NCI-H526 (cell line): ENCODE results near the gene NSRP1.
A peak's percentile ranks its signal among the peaks of the same experiment; 100 is the strongest.
"Not testable (repeated sequence)": the region's sequence is repeated elsewhere in the genome, so short reads cannot be mapped to it uniquely, and the experiment has no call there.

Experiments used
- DNase-seq, 2 experiments: peaks; one replicate each; lab custom pipeline; 2025; lab: John Stamatoyannopoulos, UW

Gene NSRP1

DNA sequence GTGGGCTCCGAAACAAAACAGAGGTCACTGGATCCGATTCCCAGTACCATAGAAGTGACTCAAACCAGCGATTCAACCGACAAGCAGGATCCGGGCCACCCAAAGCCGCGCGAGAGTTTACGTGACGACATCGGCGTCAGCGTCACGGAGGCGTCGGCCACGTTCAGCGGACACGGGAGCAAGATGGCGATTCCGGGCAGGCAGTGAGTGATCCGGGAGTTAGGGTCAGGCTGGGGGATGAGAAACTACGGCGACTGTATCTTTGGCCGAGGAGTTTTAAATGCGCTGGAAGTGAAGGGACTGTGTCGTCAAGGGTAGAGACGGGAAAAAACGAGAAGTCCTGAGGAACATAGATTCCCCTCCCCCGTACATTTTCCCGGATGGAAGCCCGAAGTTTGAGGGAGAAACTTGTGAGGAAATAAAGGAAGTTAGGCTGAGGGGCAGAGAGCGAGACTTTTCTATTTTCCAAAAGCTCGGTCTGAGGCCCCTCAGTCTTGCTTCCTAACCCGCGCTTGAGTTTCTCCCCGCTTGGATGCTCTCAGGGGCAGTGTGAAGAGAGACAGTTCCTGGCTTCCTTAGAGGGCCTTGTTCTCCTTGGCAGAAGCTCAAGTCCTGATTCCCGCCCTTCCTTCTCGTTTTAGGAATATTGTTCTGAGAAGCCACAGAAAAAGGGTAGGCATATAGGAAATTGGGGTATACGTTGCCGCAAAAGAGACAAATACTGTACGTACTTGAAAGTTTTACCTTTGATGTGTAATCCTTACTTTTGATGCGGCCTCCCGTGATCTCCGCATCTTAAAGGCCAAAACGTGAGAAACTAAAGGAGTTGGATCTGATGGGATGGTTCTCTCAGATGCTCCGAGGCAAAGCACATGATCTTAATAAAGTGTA is at the start of gene NSRP1:
Gene NSRP1 (plus strand): TSS at position 156 of the 891 bp plus-strand sequence. CDS start 28 bp downstream, at position 184.
- peak; percentile 94 to 99 for DNase-seq

DNA sequence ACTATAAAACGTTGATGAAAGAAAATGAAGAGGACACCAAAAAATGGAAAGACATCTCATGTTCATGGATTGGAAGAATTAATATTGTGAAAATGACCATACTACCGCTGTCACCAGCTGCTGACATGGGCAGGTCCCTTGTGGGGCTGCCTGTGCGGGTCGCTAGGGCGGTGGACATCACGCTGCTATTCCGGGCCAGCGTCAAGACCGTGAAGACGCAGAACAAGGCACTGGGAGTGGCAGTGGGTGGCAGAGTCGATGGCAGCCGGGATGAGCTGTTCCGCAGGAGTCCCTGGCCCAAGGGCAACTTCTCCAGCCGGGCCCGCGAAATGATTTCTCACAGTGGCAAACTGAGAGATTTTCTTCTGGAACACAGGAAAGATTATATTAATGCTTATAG is 48.2 kb upstream of the NSRP1 start:
- DNase-seq, result no peak

- no peak for DNase-seq
Observed at GRCh38 chr17:30074254-30074653, 42.4 kb upstream of the NSRP1 start.

DNA sequence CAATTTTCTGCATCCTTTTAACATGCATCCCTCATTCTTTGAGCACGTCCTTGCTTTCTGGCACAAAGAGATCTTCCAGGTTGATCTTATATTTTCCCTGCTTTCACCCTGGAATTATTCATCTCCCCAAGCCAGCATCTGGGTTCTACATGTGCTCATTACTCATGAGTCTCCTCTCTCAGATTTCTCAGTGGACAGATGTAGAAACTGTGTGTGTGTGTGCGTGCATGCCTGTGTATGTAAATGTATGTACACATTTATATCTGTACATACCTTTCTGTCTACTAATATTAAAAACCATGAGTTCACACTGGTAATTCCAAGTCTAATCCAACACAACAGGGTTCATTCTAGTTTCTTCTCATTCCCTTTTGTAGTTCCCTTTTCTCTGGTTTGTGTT is 41.9 kb upstream of the NSRP1 start:
- no peak for DNase-seq

DNA sequence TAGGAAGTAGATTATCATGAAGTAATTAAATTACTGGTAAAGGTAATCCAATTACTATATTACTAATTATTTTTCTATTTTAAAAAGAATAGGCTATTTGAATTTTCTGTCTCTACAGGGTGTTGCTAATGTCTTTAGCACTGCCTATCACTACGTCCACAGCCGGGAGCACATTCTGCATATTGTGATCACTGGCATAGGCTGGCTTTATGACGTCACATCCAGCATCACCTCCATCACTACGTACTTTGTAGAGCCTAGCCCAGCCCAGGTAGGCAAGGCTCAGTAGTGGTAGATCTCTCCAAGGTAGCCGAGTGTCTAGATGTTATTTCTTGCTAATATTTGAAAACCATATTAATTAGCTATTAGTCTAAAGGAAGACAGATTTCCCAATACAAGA is 33.8 kb upstream of the NSRP1 start:
- no peak for DNase-seq

- no peak for DNase-seq
Observed at GRCh38 chr17:30084788-30085187, 31.8 kb upstream of the NSRP1 start.

- DNase-seq, result no peak
Observed at GRCh38 chr17:30086896-30087295, 29.7 kb upstream of the NSRP1 start.

GRCh38 chr17:30087431-30087830 is 29.2 kb upstream of the NSRP1 start:
- DNase-seq, result not testable (repeated sequence)

GRCh38 chr17:30091121-30091670 is 25.4 kb upstream of the NSRP1 start:
- DNase-seq, result no peak

- no peak for DNase-seq
Observed at GRCh38 chr17:30091771-30092170, 24.8 kb upstream of the NSRP1 start.

DNA sequence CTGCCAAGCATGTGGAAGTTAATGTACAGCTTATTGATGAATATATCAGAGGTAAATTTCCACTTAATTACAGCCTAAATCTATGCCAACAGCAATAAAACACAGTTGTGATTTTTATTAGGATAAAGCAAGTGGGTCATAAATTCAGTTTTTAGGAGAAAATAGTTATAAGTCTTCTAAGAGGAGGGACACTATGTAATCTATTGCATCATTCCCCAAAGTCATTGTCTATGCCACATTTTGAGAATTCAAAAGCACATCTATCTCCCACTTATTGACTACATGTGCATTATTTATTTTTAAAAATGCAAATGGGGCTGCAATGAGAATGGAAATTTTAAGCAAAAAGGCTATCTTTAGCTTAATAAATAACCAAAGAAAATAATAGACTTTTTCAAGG is 23.7 kb upstream of the NSRP1 start:
- DNase-seq, result no peak

DNA sequence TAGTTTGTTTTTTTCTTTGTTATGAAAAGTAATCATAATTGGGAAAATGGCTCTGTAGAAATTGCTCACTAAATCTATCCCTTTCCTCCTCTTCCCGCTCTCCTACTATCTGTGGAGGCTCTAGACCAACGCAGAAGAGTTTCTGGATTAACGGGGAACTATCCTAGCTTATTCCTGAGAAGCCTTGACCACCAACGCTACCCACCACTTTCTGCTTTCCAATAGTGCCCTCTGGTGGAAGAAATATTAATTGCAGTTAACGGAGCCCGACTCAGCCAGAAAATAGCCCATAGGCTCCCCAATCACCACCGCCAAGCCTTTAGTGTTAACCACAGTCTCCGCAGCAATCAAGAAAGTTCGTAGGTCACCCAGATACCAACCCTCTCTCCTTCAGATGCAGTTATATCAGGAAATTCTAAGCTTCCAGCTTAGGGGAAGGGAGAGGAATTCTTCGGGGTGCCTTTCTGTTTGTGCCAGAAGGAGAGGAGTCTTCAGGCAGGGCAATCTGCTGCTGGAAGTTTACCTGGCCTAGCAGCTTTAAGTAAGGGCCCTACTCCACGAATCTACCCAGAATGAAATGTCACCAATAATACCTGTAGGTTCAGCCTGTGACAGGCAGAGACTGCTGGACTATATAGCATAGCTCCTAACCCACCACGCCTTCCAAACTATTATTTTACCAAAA is 23.0 kb upstream of the NSRP1 start:
- DNase-seq, result peak in 1 of 2 experiments; percentile 86

DNA sequence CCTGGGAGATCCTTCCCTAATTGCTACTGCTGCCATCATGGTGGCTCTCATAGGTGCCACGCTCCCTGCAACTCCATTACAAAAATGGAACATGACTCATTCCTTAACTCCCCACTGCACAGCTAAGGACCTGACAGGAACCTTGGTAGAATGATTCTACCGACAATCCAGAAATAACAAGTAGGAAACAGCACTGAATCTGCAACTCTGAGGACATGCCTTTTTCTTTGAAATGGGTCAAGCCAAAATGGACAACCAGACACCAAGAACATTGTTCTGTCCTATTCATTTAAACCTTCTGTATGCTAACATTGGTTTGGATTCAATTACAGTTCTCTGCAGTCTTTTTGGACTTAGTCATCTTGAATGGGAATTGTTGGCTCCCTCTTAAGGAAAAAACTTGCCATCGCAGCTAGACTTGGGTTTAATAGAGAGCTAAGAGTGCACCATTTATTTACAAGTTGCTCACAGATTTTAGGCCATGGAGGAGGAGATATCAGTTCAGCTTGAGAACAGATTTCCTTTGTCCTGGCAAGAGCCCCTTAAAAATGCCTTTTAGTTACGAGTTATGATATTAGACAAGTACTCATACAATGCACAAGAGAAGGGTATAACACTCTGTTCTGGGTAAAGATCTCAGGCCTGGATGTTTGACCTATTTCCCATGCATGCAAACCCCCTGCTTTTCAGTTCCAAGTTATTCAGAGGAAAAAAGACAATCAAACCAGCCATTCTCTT is 20.9 kb upstream of the NSRP1 start:
- peak; percentile 53 to 81 for DNase-seq

GRCh38 chr17:30101686-30102390 is 14.8 kb upstream of the NSRP1 start:
- no peak for DNase-seq

DNA sequence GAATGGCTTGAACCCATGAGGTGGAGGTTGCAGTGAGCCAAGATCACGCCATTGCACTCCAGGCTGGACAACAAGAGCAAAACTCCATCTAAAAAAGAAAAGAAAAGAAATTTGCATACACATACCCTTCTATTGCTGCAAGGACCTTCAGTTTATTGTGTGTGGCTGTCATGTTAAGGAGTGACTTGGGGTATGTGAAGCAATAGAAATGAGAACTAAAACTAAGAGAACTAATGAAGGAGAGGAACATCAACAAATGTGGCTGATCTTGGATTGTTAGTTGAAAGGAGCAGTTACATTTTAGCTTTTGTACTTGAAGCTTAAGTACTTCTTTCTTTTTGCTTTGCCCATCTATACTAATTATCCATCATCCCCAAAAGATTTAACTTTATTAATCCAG is 12.7 kb upstream of the NSRP1 start:
- no peak for DNase-seq

DNA sequence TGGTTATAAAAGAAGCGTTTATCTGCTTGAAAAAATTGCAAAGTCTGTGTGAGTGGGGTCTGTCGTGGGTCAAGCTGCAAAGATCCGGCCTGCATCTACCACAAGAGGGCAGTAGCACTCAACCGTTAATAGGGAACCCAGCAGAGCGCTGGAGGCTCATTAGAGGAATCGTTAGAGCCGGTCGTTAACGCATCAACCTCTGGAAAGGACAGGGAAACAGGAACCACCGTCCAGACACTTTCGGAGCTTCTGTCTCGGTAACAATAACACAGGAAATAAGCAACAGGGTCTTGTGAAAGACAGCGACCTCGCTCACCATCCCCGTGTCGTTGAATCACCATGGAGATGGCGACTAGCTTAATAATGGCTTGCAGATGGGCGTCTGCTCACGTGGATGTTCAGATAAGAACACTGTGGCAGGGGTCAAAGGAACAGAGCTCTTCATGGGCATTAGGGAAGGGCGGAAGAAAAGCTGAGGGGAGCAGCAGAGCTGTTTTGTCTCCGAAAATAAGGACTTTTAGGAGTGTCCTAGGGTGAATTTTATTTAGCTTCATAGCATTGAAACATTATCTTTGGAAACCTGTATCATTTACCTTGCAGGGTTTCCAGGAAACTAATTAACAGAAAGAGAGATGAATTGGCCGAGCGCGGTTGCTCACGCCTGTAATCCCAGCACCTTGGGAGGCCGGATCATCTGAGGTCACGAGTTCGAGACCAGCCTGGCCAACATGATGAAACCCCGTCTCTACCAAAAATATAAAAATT is 11.9 kb upstream of the NSRP1 start:
- peak; percentile 88 to 95 for DNase-seq

DNA sequence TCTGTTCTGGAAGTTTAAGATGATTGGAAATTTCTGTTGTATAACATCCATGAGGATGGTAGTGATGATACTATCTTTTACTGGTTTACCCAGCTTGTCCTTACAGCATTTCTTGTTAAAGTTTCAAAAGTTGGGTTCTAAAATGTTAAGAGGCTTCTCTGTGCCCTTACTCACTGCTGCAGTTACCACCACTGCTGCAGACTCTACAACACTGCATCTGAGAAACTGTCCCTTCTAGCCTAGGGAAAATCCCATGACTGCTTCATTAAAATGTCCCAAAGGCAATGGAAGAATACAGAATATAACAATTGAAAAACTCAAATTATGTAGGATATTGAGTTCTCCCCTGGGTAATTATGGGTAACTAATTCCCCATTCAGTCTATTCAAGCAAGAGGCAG is 3.8 kb upstream of the NSRP1 start:
- no peak for DNase-seq

- DNase-seq, result no peak
Observed at GRCh38 chr17:30113213-30113612, 3.4 kb upstream of the NSRP1 start.

GRCh38 chr17:30116345-30116660 is 313 bp upstream of the NSRP1 start:
- no peak for DNase-seq

DNA sequence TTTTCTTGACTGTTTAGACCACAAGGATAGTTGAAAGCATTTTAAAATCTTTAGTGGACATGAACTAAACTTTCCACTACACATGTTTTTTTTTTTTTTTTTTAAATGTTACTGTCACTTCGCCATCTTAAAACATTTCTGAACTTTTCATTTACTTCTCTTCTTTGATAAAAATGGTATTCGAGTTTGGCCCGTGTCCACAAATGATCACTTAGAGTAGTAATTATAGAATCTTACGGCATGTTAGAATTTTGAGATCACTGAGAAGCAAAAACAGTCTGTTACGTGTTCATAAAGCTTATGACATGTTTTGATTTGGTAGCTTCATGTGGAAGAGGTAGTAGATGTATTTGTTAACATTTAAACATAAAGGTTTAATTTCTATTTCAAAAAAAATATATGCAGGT is 1.1 kb downstream of the NSRP1 start:
- no peak for DNase-seq

DNA sequence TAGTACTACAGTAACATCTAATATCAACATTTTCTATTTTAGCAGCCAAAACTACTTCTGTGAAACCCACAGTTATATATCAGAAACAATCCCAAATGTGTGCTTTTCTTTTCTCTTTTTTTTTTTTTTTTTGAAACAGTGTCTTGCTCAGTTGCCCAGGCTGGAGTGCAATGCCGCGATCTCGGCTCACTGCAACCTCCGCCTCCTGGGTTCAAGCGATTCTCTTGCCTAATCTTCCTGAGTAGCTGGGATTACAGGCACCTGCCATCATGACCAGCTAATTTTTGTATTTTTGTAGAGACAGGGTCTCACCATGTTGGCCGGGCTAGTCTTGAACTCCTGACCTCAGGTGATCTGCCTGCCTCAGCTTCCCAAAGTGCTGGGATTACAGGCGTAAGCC is 2.0 kb downstream of the NSRP1 start:
- not testable (repeated sequence) for DNase-seq
